CD4-positive, alpha-beta T cell (primary cell): ENCODE results near the gene TFF1. TPM values are rescaled to one million over a fixed set of nuclear protein-coding genes. Genes with fewer than 3 reads are reported as not detected.

Experiments used
- ATAC-seq: fragments of 200-7000 bp; cut with Tn5 transposase; one replicate; pipeline ENCODE4 v1.10.0; 2022; ENCODE audit warnings: mild to moderate bottlenecking; ENCODE audit not compliant: poor library complexity
- CTCF ChIA-PET: fragments of 350-600 bp; sonication (Branson Sonifier 250); formaldehyde crosslinking; loops from one replicate; lab custom pipeline; 2021; ENCODE audit warnings: antibody characterized with exemption, inconsistent platforms; lab: Charles Lee
- POLR2A ChIA-PET: fragments of 350-600 bp; sonication (Branson Sonifier 250); formaldehyde crosslinking; loops from one replicate; lab custom pipeline; 2021; ENCODE audit warnings: antibody characterized with exemption, inconsistent platforms; lab: Charles Lee
- DNase-seq, 14 experiments: peaks; one replicate each; pipeline ENCODE4 v3.0.0-alpha.2; 2013 to 2020; ENCODE audit warnings: mixed read lengths in 2 of 14
- H3K27ac ChIP-seq, 2 donors: one replicate each; pipeline versions ENCODE4 v1.5.1 to v1.7.0; 2013; ENCODE audit warnings: low read length in 2 of 2, low read depth in 1 of 2, mild to moderate bottlenecking in 1 of 2
- H3K27me3 ChIP-seq, 2 experiments: 1 replicate in 1 of 2; 2 replicates in 1 of 2; pipeline versions ENCODE4 v1.6.1 to v1.7.0; 2013; ENCODE audit warnings: low read length in 2 of 2, control low read depth in 1 of 2, mild to moderate bottlenecking in 1 of 2, moderate library complexity in 1 of 2; ENCODE audit not compliant: insufficient read depth in 2 of 2, control insufficient read depth in 1 of 2
- H3K36me3 ChIP-seq: one replicate; pipeline ENCODE4 v1.6.1; 2013; ENCODE audit warnings: low read length, control low read depth; ENCODE audit not compliant: insufficient read depth
- H3K4me1 ChIP-seq: one replicate; pipeline ENCODE4 v1.6.1; 2013; ENCODE audit warnings: low read length, control low read depth; ENCODE audit not compliant: insufficient read depth
- H3K4me3 ChIP-seq: one replicate; pipeline ENCODE4 v1.5.1; 2013; ENCODE audit warnings: mild to moderate bottlenecking, low read length, moderate library complexity
- H3K9me3 ChIP-seq, 2 experiments: 1 replicate in 1 of 2; 2 replicates in 1 of 2; pipeline versions ENCODE4 v1.6.1 to v1.7.0; 2013; ENCODE audit warnings: low read length in 2 of 2, mild to moderate bottlenecking in 2 of 2, control low read depth in 1 of 2, moderate library complexity in 1 of 2; ENCODE audit not compliant: control insufficient read depth in 1 of 2, insufficient read depth in 1 of 2
- H3K27ac Mint-ChIP-seq: one replicate; pipeline ENCODE4 v1.8.0; 2020; ENCODE audit warnings: mixed read lengths
- H3K27me3 Mint-ChIP-seq: one replicate; pipeline ENCODE4 v1.8.0; 2021; ENCODE audit warnings: mixed read lengths
- H3K36me3 Mint-ChIP-seq: one replicate; pipeline ENCODE4 v1.8.0; 2021; ENCODE audit warnings: low read depth, mixed read lengths
- H3K4me1 Mint-ChIP-seq: one replicate; pipeline ENCODE4 v1.8.0; 2021; ENCODE audit warnings: low read depth, mixed read lengths
- H3K4me3 Mint-ChIP-seq: one replicate; pipeline ENCODE4 v1.8.0; 2020; ENCODE audit warnings: mild to moderate bottlenecking, mixed read lengths
- H3K9me3 Mint-ChIP-seq: one replicate; pipeline ENCODE4 v1.8.0; 2020; ENCODE audit warnings: mixed read lengths
- intact Hi-C, 2 experiments: fragments of 100-400 bp; cut with DNase I in 1 of 2; cut with micrococcal nuclease in 1 of 2; formaldehyde crosslinking; loops; one replicate each; pipeline versions ENCODE4 v1.15.1 to v1.9.0; 2023 to 2025; cut with DNase I, micrococcal nuclease
- total RNA-seq, 174 experiments: library from RNA in 2 of 174; stranded (reverse) in 2 of 174; gene quantifications; one replicate each; pipeline ENCODE4 v1.2.3 and lab custom pipeline; 2021 to 2026
- TF ChIP-seq, protein P1 (sequence below): fragments of 200-600 bp; IDR thresholded peaks from one replicate; pipeline ENCODE4 v1.8.0; 2022; ENCODE audit warnings: antibody characterized with exemption, mild to moderate bottlenecking

The TFF1 gene
- total RNA-seq, 2 experiments from 2014 or later = not detected

DNA sequence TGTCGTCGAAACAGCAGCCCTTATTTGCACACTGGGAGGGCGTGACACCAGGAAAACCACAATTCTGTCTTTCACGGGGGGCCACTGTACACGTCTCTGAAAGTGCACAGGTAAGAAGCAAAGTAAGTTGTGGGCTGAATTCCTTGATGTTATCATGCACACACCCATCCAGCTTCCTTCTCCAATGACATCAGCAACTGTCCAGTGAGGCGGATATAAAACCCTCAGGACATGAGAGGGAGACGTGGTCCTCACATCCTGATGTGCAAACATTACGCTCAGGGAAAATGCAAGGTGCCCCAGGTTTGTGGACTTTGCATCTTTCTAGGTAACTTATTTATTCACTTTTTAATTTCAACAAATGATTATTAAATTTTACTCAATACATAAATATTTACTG is 3.0 kb downstream of the TFF1 start:
- H3K27ac Mint-ChIP-seq = no peak overlapping the region
- H3K27me3 ChIP-seq = no peaks in the 10 kb centered on the region
- DNase-seq (no peak), ATAC-seq (no peak)
- H3K4me3 Mint-ChIP-seq = no peak overlapping the region
- ChIA-PET CTCF (no interaction called here), POLR2A (no interaction called here)
- H3K9me3 ChIP-seq = peaks cover 0 to 10% of the 10 kb centered on the region in 2 experiments
- H3K27me3 Mint-ChIP-seq = no peaks in the 10 kb centered on the region
- H3K9me3 Mint-ChIP-seq = no peaks in the 10 kb centered on the region
- TF ChIP-seq, protein P1, sequence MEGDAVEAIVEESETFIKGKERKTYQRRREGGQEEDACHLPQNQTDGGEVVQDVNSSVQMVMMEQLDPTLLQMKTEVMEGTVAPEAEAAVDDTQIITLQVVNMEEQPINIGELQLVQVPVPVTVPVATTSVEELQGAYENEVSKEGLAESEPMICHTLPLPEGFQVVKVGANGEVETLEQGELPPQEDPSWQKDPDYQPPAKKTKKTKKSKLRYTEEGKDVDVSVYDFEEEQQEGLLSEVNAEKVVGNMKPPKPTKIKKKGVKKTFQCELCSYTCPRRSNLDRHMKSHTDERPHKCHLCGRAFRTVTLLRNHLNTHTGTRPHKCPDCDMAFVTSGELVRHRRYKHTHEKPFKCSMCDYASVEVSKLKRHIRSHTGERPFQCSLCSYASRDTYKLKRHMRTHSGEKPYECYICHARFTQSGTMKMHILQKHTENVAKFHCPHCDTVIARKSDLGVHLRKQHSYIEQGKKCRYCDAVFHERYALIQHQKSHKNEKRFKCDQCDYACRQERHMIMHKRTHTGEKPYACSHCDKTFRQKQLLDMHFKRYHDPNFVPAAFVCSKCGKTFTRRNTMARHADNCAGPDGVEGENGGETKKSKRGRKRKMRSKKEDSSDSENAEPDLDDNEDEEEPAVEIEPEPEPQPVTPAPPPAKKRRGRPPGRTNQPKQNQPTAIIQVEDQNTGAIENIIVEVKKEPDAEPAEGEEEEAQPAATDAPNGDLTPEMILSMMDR = no peak
- no peaks in the 10 kb centered on the region for H3K4me1 Mint-ChIP-seq
- no peaks in the 10 kb centered on the region for H3K36me3 ChIP-seq
- no peak overlapping the region for H3K27ac ChIP-seq
- intact Hi-C loops = loop anchor here in 1 of 2 experiments (2.0 kb wide), 1 partner anchor 25 kb away; no protein-coding TSS in a partner anchor
- H3K36me3 Mint-ChIP-seq = no peaks in the 10 kb centered on the region
- peaks cover 6% of the 10 kb centered on the region for H3K4me1 ChIP-seq
- H3K4me3 ChIP-seq = no peak overlapping the region

GRCh38 chr21:42362700-42363099 is 3.6 kb downstream of the TFF1 start:
- TF ChIP-seq, protein P1 = no peak
- no peaks in the 10 kb centered on the region for H3K36me3 Mint-ChIP-seq
- H3K27me3 Mint-ChIP-seq = no peaks in the 10 kb centered on the region
- no peaks in the 10 kb centered on the region for H3K27me3 ChIP-seq
- no peak overlapping the region for H3K4me3 ChIP-seq
- H3K27ac Mint-ChIP-seq = no peak overlapping the region
- ChIA-PET CTCF (interaction anchor here (0.7 to 1.3 kb wide), 2 partner anchors 87 to 290 kb away, joined by 3 to 5 read pairs; no protein-coding TSS in a partner anchor), POLR2A (no interaction called here)
- no peaks in the 10 kb centered on the region for H3K4me1 Mint-ChIP-seq
- no peak for ATAC-seq
- peaks cover 0 to 10% of the 10 kb centered on the region in 2 experiments for H3K9me3 ChIP-seq
- H3K27ac ChIP-seq = no peak overlapping the region
- no peak overlapping the region for H3K4me3 Mint-ChIP-seq
- no peaks in the 10 kb centered on the region for H3K36me3 ChIP-seq
- no peak for DNase-seq
- peaks cover 6% of the 10 kb centered on the region for H3K4me1 ChIP-seq
- intact Hi-C loops = loop anchor here in 1 of 2 experiments (2.0 kb wide), 1 partner anchor 26 kb away; no protein-coding TSS in a partner anchor
- H3K9me3 Mint-ChIP-seq = no peaks in the 10 kb centered on the region

DNA sequence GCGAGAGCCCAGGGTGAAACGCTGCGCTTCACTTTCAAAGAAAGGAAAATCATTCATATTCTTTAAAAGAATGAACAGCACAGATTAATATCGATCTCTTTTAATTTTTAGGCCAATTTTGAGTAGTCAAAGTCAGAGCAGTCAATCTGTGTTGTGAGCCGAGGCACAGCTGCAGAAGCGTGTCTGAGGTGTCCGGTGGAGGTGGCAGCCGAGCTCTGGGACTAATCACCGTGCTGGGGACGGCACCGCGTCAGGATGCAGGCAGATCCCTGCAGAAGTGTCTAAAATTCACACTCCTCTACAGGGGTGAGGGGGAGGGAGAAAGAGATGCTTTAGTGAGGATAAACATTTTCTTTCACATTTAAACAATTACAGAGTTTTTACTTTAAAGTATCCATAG is 4.1 kb downstream of the TFF1 start:
- Mint-ChIP-seq H3K36me3 (no peaks in the 10 kb centered on the region), H3K9me3 (no peaks in the 10 kb centered on the region), H3K4me1 (no peaks in the 10 kb centered on the region), H3K27ac (no peak overlapping the region), H3K4me3 (no peak overlapping the region), H3K27me3 (no peaks in the 10 kb centered on the region)
- Histone ChIP-seq H3K27me3 (no peaks in the 10 kb centered on the region), H3K4me3 (no peak overlapping the region), H3K4me1 (peaks cover 6% of the 10 kb centered on the region), H3K9me3 (peaks cover 0 to 10% of the 10 kb centered on the region in 2 experiments), H3K27ac (no peak overlapping the region), H3K36me3 (no peaks in the 10 kb centered on the region)
- ATAC-seq (no peak), DNase-seq (no peak)
- TF ChIP-seq, protein P1 = no peak
- intact Hi-C loops = loop anchor here in 1 of 2 experiments (2.0 kb wide), 1 partner anchor 27 kb away; no protein-coding TSS in a partner anchor
- POLR2A ChIA-PET = no interaction called here
- CTCF ChIA-PET = interaction anchor here (0.7 to 1.3 kb wide), 2 partner anchors 88 to 289 kb away, joined by 3 to 5 read pairs; no protein-coding TSS in a partner anchor
